Measurements from ENCODE around the gene FOXO4. TPM values are rescaled to one million over a fixed set of nuclear protein-coding genes. Genes with fewer than 3 reads are reported as not detected.

The FOXO4 gene
- total and polyA plus RNA-seq, 4 donors: 0.50 to 38.2 (median 4.0) TPM

DNA sequence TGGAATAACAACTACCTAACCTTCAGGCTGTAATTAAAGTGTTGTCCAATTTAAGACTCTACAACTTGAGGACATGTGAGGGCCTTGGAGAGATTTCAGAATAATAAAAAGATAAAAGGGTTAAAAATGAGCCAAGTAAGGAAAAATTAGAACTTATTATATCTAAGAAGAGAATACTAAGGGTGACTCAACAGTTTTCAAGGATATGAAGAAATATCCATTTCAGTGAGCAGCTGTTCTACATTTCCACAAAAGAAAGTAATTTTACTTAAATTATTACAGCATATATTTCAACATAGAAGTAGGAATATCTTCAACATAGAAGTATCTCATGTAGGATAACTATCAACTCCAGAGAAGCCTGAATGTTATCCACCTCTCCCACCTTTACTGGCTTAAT lies 38.8 kb upstream of the FOXO4 start:
- Histone ChIP-seq H3K9me3 (ENCODE audit: control insufficient read depth in 4 of 4, low read length in 3 of 4) (no peaks in the 10 kb centered on the region), H3K9ac (ENCODE audit: low read depth in 1 of 2, low read length in 2 of 2) (no peak overlapping the region), H3K27me3 (ENCODE audit: control insufficient read depth in 4 of 4, insufficient read depth in 4 of 4, low read length in 3 of 4) (no peaks in the 10 kb centered on the region), H3K4me3 (ENCODE audit: low read depth in 1 of 3, low read length in 3 of 3) (no peak overlapping the region), H3K36me3 (ENCODE audit: control insufficient read depth in 4 of 4, insufficient read depth in 3 of 4, low read depth in 1 of 4, low read length in 3 of 4) (peaks cover 0 to 9% (median 5%) of the 10 kb centered on the region in 4 donors), H3K4me1 (ENCODE audit: control insufficient read depth in 4 of 4, insufficient read depth in 4 of 4, low read length in 3 of 4) (no peaks in the 10 kb centered on the region), H3K27ac (ENCODE audit: low read depth in 1 of 2, low read length in 2 of 2) (no peak overlapping the region)
- DNase-seq (ENCODE audit: low spot score): no peak
- TF ChIP-seq, protein P1, sequence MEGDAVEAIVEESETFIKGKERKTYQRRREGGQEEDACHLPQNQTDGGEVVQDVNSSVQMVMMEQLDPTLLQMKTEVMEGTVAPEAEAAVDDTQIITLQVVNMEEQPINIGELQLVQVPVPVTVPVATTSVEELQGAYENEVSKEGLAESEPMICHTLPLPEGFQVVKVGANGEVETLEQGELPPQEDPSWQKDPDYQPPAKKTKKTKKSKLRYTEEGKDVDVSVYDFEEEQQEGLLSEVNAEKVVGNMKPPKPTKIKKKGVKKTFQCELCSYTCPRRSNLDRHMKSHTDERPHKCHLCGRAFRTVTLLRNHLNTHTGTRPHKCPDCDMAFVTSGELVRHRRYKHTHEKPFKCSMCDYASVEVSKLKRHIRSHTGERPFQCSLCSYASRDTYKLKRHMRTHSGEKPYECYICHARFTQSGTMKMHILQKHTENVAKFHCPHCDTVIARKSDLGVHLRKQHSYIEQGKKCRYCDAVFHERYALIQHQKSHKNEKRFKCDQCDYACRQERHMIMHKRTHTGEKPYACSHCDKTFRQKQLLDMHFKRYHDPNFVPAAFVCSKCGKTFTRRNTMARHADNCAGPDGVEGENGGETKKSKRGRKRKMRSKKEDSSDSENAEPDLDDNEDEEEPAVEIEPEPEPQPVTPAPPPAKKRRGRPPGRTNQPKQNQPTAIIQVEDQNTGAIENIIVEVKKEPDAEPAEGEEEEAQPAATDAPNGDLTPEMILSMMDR (IDR thresholded peaks at IDR 0.05; ENCODE audit: low read depth, low read length, missing input control): no peak
- TF ChIP-seq FOXA2 (IDR thresholded peaks at IDR 0.05) (no peak), HNF4G (IDR thresholded peaks at IDR 0.05) (no peak), HNF4A (conservative IDR thresholded peaks at IDR 0.05) (no peak)

DNA sequence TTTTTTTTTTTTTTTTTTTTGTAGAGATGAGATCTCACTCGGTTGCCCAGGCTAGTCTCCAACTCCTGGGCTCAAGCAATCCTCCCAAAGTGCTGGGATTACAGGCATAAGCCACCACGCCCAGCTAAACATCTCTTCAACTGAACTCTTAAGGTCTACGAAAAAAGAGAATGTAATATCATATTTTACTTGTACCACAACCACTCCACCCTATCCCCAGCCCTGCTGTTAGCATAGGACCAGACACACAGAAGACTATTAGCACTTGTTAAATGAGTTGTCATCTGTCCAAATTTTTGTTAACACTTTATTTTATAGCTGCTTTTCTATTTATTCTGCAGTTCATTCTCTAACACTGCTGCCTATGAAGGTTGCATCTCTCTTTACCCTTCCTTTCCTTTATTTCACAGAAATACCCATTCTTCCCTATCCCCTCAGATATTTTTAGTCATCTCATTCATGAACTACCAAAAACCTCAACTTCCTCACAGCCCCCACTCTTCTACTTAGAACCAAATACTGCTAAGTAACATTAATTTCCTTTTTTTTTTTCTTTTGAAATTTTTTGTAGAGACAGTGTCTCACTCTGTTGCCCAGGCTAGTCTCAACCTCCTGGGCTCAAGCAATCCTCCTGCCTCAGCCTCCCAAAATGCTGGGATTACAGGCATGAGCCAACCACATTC lies 37.7 kb upstream of the FOXO4 start:
- DNase-seq (ENCODE audit: low spot score): no peak
- Histone ChIP-seq H3K4me3 (ENCODE audit: low read depth in 1 of 3, low read length in 3 of 3) (no peak overlapping the region), H3K36me3 (ENCODE audit: control insufficient read depth in 4 of 4, insufficient read depth in 3 of 4, low read depth in 1 of 4, low read length in 3 of 4) (peaks cover 0 to 10% (median 6%) of the 10 kb centered on the region in 4 donors), H3K9ac (ENCODE audit: low read depth in 1 of 2, low read length in 2 of 2) (no peak overlapping the region), H3K9me3 (ENCODE audit: control insufficient read depth in 4 of 4, low read length in 3 of 4) (no peaks in the 10 kb centered on the region), H3K27ac (ENCODE audit: low read depth in 1 of 2, low read length in 2 of 2) (no peak overlapping the region), H3K27me3 (ENCODE audit: control insufficient read depth in 4 of 4, insufficient read depth in 4 of 4, low read length in 3 of 4) (no peaks in the 10 kb centered on the region), H3K4me1 (ENCODE audit: control insufficient read depth in 4 of 4, insufficient read depth in 4 of 4, low read length in 3 of 4) (no peaks in the 10 kb centered on the region)
- 93% methylated on average over 3 of the region's 3 CpGs for WGBS
- TF ChIP-seq EGR1 (IDR thresholded peaks at IDR 0.05; ENCODE audit: low read depth in 2 of 2): no peak

DNA sequence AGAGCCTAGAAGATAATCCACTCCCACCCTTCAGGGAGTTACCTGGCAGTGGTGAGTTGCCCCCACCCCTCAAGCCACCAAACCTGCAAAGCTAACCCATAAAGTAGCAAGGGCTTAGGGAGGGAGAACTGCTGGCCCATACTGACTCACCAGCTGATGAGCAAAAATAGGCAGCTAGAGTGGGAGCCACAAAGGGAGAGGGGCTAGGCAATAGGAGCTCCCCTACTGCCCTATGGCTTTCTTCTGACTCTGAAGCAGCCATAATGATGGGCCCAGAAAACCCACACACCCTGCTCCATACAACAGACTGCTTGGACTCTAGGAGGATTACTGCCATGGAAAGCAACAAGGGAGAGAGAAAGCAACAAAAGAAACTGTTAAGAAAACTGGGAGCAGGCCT lies 35.5 kb upstream of the FOXO4 start:
- no peak for TF ChIP-seq RAD21 (IDR thresholded peaks at IDR 0.05)
- TF ChIP-seq, protein P1 (IDR thresholded peaks at IDR 0.05; ENCODE audit: low read depth, low read length, missing input control): no peak
- TF ChIP-seq RXRA (IDR thresholded peaks at IDR 0.05): no peak
- TF ChIP-seq HNF4A (conservative IDR thresholded peaks at IDR 0.05): no peak
- no peak for TF ChIP-seq JUND (IDR thresholded peaks at IDR 0.05)
- no peaks in the 10 kb centered on the region for H3K4me1 ChIP-seq (ENCODE audit: control insufficient read depth in 4 of 4, insufficient read depth in 4 of 4, low read length in 3 of 4)
- H3K36me3 ChIP-seq (ENCODE audit: control insufficient read depth in 4 of 4, insufficient read depth in 3 of 4, low read depth in 1 of 4, low read length in 3 of 4): peaks cover 0 to 10% (median 6%) of the 10 kb centered on the region in 4 donors
- H3K9ac ChIP-seq (ENCODE audit: low read depth in 1 of 2, low read length in 2 of 2): no peak overlapping the region
- no peaks in the 10 kb centered on the region for H3K9me3 ChIP-seq (ENCODE audit: control insufficient read depth in 4 of 4, low read length in 3 of 4)
- H3K27me3 ChIP-seq (ENCODE audit: control insufficient read depth in 4 of 4, insufficient read depth in 4 of 4, low read length in 3 of 4): no peaks in the 10 kb centered on the region
- DNase-seq (ENCODE audit: low spot score): no peak
- H3K27ac ChIP-seq (ENCODE audit: low read depth in 1 of 2, low read length in 2 of 2): no peak overlapping the region
- H3K4me3 ChIP-seq (ENCODE audit: low read depth in 1 of 3, low read length in 3 of 3): no peak overlapping the region

DNA sequence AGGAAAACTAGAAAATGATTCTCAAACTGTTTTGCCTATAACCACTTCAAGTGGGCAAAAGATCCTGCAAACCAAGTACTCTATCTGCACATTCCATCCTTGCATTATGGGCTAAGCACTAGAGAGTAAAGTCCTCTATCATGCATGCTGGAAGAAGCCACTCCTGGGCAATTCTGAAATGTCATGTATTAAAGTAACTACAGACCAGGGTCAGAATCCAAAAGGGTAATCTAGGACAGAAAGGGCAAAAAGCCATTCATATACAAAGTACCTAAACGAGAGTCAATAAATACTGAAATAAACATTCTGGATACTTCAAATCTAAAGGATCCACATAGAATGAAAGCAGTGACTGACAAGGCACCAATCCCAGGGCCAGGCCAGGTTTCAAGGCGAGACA lies 28.6 kb upstream of the FOXO4 start:
- Histone ChIP-seq H3K4me3 (ENCODE audit: low read depth in 1 of 3, low read length in 3 of 3) (peak overlapping the region in 2 of 3 donors; percentile 81 to 85), H3K27ac (ENCODE audit: low read depth in 1 of 2, low read length in 2 of 2) (peak overlapping the region in 1 of 2 donors; percentile 84), H3K27me3 (ENCODE audit: control insufficient read depth in 4 of 4, insufficient read depth in 4 of 4, low read length in 3 of 4) (peaks cover 0 to 3% (median 0%) of the 10 kb centered on the region in 4 donors), H3K4me1 (ENCODE audit: control insufficient read depth in 4 of 4, insufficient read depth in 4 of 4, low read length in 3 of 4) (peaks cover 0 to 15% (median 4%) of the 10 kb centered on the region in 4 donors), H3K9me3 (ENCODE audit: control insufficient read depth in 4 of 4, low read length in 3 of 4) (no peaks in the 10 kb centered on the region), H3K36me3 (ENCODE audit: control insufficient read depth in 4 of 4, insufficient read depth in 3 of 4, low read depth in 1 of 4, low read length in 3 of 4) (peaks cover 0 to under 1% (median 0%) of the 10 kb centered on the region in 4 donors), H3K9ac (ENCODE audit: low read depth in 1 of 2, low read length in 2 of 2) (peak overlapping the region in 1 of 2 donors; percentile 13)
- WGBS: 5% methylated on average over 2 of the region's 2 CpGs
- peak; percentile 10 for TF ChIP-seq HNF4G (IDR thresholded peaks at IDR 0.05)
- TF ChIP-seq RXRA (IDR thresholded peaks at IDR 0.05): peak in 1 of 2 donors; percentile 22
- peak; percentile 51 to 61 for TF ChIP-seq HNF4A (conservative IDR thresholded peaks at IDR 0.05)
- no peak for TF ChIP-seq YY1 (IDR thresholded peaks at IDR 0.05)
- TF ChIP-seq RAD21 (IDR thresholded peaks at IDR 0.05): no peak
- TF ChIP-seq, protein P2, sequence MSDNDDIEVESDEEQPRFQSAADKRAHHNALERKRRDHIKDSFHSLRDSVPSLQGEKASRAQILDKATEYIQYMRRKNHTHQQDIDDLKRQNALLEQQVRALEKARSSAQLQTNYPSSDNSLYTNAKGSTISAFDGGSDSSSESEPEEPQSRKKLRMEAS (IDR thresholded peaks at IDR 0.05): no peak
- TF ChIP-seq NR2F2 (IDR thresholded peaks at IDR 0.05): no peak
- no peak for DNase-seq (ENCODE audit: low spot score)
